K562 (cell line): Measurements from ENCODE around the gene PDZRN3.

Experiments used
- CREB1 ChIP-seq, 2 experiments: sonication (generic) in 1 of 2; formaldehyde crosslinking in 1 of 2; IDR thresholded peaks; 2 replicates each; pipeline versions ENCODE4 v1.6.1 to v1.8.0; 2012 to 2022; ENCODE audit warnings: inconsistent platforms in 1 of 2, mild to moderate bottlenecking in 1 of 2, missing genetic modification reagents in 1 of 2, moderate library complexity in 1 of 2
- IFI16 ChIP-seq: fragments of 250-450 bp; sonication (Bioruptor Pico); IDR thresholded peaks from 2 replicates; pipeline ENCODE4 v2.1.2; 2022; ENCODE audit warnings: mild to moderate bottlenecking, inconsistent platforms
- IRF2 ChIP-seq: sonication (generic); formaldehyde crosslinking; IDR thresholded peaks from 2 replicates; pipeline ENCODE4 v1.8.1; 2022; ENCODE audit warnings: mild to moderate bottlenecking, missing genetic modification reagents
- JUN ChIP-seq, 2 experiments: sonication (generic) in 1 of 2; formaldehyde crosslinking in 1 of 2; IDR thresholded peaks; 2 replicates each; pipeline versions ENCODE4 v1.6.1 to v1.8.0; 2012 to 2022; ENCODE audit warnings: borderline replicate concordance in 2 of 2, mild to moderate bottlenecking in 2 of 2, improper control_type of control experiment in 1 of 2, low read depth in 1 of 2, low read length in 1 of 2, missing genetic modification reagents in 1 of 2
- RAD21 ChIP-seq, 2 experiments: fragments of 250-450 bp in 1 of 2; fragments of 450-650 bp in 1 of 2; sonication (Bioruptor Pico) in 1 of 2; formaldehyde crosslinking in 1 of 2; IDR thresholded peaks in 1 of 2; conservative IDR thresholded peaks in 1 of 2; 2 replicates each; pipeline versions ENCODE4 v1.4.0 to v1.8.0; 2020 to 2022; ENCODE audit warnings: mild to moderate bottlenecking in 2 of 2, moderate library complexity in 1 of 2
- RBM22 ChIP-seq: fragments of 200-400 bp; formaldehyde crosslinking; IDR thresholded peaks from 2 replicates; pipeline ENCODE4 v1.6.1; 2018; ENCODE audit warnings: low read length, low read depth; ENCODE audit not compliant: poor library complexity, severe bottlenecking
- SETDB1 ChIP-seq: IDR thresholded peaks from one replicate; pipeline ENCODE4 v1.6.1; 2012; ENCODE audit warnings: low read length, control low read depth, inconsistent platforms
- SIRT6 ChIP-seq: IDR thresholded peaks from one replicate; pipeline ENCODE4 v1.6.1; 2012; ENCODE audit warnings: low read depth, mild to moderate bottlenecking, control low read depth, inconsistent platforms, low read length, moderate library complexity
- SMC3 ChIP-seq: conservative IDR thresholded peaks from 2 replicates; pipeline ENCODE4 v1.6.1; 2011; ENCODE audit warnings: low read depth, low read length, improper control_type of control experiment; ENCODE audit not compliant: insufficient read depth
- YY1 ChIP-seq, 3 experiments: IDR thresholded peaks; 2 replicates each; pipeline ENCODE4 v1.6.1; 2011; ENCODE audit warnings: low read length in 2 of 3, mild to moderate bottlenecking in 2 of 3, moderate library complexity in 2 of 3, borderline replicate concordance in 1 of 3, control low read depth in 1 of 3, low read depth in 1 of 3; ENCODE audit not compliant: insufficient read depth in 3 of 3, insufficient replicate concordance in 2 of 3, control insufficient read depth in 1 of 3, insufficient read length in 1 of 3; ENCODE audit errors: extremely low read depth in 1 of 3
- TF ChIP-seq, protein P1 (sequence below): fragments of 450-650 bp; IDR thresholded peaks from 2 replicates; pipeline ENCODE4 v1.6.1; 2016; ENCODE audit warnings: borderline replicate concordance

DNA sequence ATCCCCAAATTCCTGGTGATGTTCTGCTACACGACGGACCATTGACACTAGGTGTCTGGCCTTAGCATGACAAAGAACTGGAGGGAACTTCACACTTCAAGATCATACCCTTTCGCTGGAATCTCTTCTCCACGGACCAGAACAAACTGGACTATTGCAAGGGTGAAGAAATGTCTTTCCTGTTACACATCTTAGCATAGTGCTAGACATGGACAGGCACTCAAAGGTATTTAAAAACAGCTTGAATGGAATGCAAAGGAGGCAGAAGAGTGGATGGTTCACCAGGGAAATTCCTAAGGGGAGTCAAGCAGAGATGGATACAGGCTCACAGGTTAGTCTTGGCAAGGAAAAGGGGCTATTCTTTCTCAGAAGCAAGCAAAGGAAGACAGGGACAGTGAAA is 33.5 kb upstream of the PDZRN3 start:
- TF ChIP-seq IFI16 (no peak), SMC3 (no peak), RBM22 (no peak), IRF2 (no peak), JUN (IDR thresholded peaks at IDR 0.05; ENCODE audit: borderline replicate concordance, low read depth, low read length) (no peak), JUN (CRISPR knock-in tag; IDR thresholded peaks at IDR 0.05; ENCODE audit: borderline replicate concordance) (no peak), SIRT6 (no peak), RAD21 (CRISPR knock-in tag; conservative IDR thresholded peaks at IDR 0.05 in 1 of 2, IDR thresholded peaks at IDR 0.05 in 1 of 2) (no peak), YY1 (IDR thresholded peaks at IDR 0.05; ENCODE audit: borderline replicate concordance in 1 of 3, control insufficient read depth in 1 of 3, extremely low read depth in 1 of 3, insufficient read depth in 3 of 3, insufficient read length in 1 of 3, insufficient replicate concordance in 2 of 3, low read depth in 1 of 3, low read length in 2 of 3) (no peak), CREB1 (IDR thresholded peaks at IDR 0.05) (no peak), CREB1 (CRISPR knock-in tag; IDR thresholded peaks at IDR 0.05) (no peak), SETDB1 (no peak)
- TF ChIP-seq, protein P1, sequence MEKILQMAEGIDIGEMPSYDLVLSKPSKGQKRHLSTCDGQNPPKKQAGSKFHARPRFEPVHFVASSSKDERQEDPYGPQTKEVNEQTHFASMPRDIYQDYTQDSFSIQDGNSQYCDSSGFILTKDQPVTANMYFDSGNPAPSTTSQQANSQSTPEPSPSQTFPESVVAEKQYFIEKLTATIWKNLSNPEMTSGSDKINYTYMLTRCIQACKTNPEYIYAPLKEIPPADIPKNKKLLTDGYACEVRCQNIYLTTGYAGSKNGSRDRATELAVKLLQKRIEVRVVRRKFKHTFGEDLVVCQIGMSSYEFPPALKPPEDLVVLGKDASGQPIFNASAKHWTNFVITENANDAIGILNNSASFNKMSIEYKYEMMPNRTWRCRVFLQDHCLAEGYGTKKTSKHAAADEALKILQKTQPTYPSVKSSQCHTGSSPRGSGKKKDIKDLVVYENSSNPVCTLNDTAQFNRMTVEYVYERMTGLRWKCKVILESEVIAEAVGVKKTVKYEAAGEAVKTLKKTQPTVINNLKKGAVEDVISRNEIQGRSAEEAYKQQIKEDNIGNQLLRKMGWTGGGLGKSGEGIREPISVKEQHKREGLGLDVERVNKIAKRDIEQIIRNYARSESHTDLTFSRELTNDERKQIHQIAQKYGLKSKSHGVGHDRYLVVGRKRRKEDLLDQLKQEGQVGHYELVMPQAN = no peak
